Stimulated activated CD8-positive, alpha-beta memory T cell treated with anti-CD3 and anti-CD28 coated beads, Interleukin-2, amount 100 ng/mL, for 48 hours (primary cell): ENCODE data around the gene TNIP1.

ENCODE experiments used
- DNase-seq, 2 donors: peaks; one replicate each; pipeline ENCODE4 v3.0.0-alpha.2; 2020; ENCODE audit warnings: low read depth in 2 of 2

The TNIP1 gene

GRCh38 chr5:151064916-151065499 lies 15.8 kb downstream of the TNIP1 start:
- DNase-seq: no peak

- DNase-seq: no peak
Measured at GRCh38 chr5:151063142-151063989, 17.5 kb downstream of the TNIP1 start.

- no peak for DNase-seq
Measured at GRCh38 chr5:151062405-151063141, 18.3 kb downstream of the TNIP1 start.

- no peak for DNase-seq
Measured at GRCh38 chr5:151060742-151061141, 20.1 kb downstream of the TNIP1 start.

GRCh38 chr5:151058891-151059489 lies 21.8 kb downstream of the TNIP1 start:
- no peak for DNase-seq

- no peak for DNase-seq
Measured at GRCh38 chr5:151058301-151058700, 22.5 kb downstream of the TNIP1 start.

- DNase-seq: no peak
Measured at GRCh38 chr5:151056379-151057325, 24.2 kb downstream of the TNIP1 start.

- DNase-seq: no peak
Measured at GRCh38 chr5:151055336-151055735, 25.5 kb downstream of the TNIP1 start.

- no peak for DNase-seq
Measured at GRCh38 chr5:151054709-151055108, 26.1 kb downstream of the TNIP1 start.

GRCh38 chr5:151053796-151054462 lies 26.9 kb downstream of the TNIP1 start:
- no peak for DNase-seq

GRCh38 chr5:151052836-151053235 lies 28.0 kb downstream of the TNIP1 start:
- no peak for DNase-seq

GRCh38 chr5:151051931-151052608 lies 28.8 kb downstream of the TNIP1 start:
- no peak for DNase-seq

- DNase-seq: peak; percentile 49 to 66
Measured at GRCh38 chr5:151051066-151051930, 29.5 kb downstream of the TNIP1 start.

GRCh38 chr5:151048526-151048925 lies 32.3 kb downstream of the TNIP1 start:
- no peak for DNase-seq

GRCh38 chr5:151047814-151048425 lies 32.9 kb downstream of the TNIP1 start:
- no peak for DNase-seq

GRCh38 chr5:151042453-151043093 lies 38.3 kb downstream of the TNIP1 start:
- no peak for DNase-seq

- DNase-seq: no peak
Measured at GRCh38 chr5:151041577-151042268, 39.1 kb downstream of the TNIP1 start.
